A549 (cell line): ENCODE data around the gene SH3TC2. TPM values are rescaled to one million over a fixed set of nuclear protein-coding genes. Genes with fewer than 3 reads are reported as not detected.

Source experiments
- ATAC-seq, 2 experiments: fragments of 200-7000 bp in 1 of 2; fragments of >200 bp in 1 of 2; cut with Nextera tagmentation in 1 of 2; cut with Tn5 transposase in 1 of 2; 3 replicates each; pipeline versions ENCODE4 v1.8.0 to v1.9.1; 2018 to 2020; ENCODE audit warnings: mild to moderate bottlenecking in 1 of 2, moderate library complexity in 1 of 2
- CTCF ChIA-PET: fragments of 300-600 bp; sonication (Branson Sonifier 250); formaldehyde crosslinking; extraction: SDS; loops from one replicate; lab custom pipeline; 2021; ENCODE audit warnings: antibody characterized with exemption, inconsistent platforms; lab: Yijun Ruan, JAX
- POLR2A ChIA-PET: fragments of 350-600 bp; formaldehyde crosslinking; extraction: SDS; loops from one replicate; lab custom pipeline; 2021; ENCODE audit warnings: antibody characterized with exemption, inconsistent platforms; lab: Yijun Ruan, JAX
- DNase-seq, 2 experiments: peaks; one replicate each; pipeline versions ENCODE4 v3.0.0 to v3.0.0-alpha.2; 2011 to 2016; ENCODE audit warnings: low read depth in 1 of 2, low spot score in 1 of 2
- FAIRE-seq: peaks from 2 replicates; lab custom pipeline; 2011; peaks lifted over from hg19 to GRCh38; lab: Jason Lieb, UNC
- H3K27ac ChIP-seq, 2 experiments: fragments of >200 bp; sonication (Bioruptor Twin); formaldehyde crosslinking; 3 replicates each; pipeline ENCODE4 v1.5.1; 2016 to 2017
- H3K4me1 ChIP-seq: fragments of >200 bp; sonication (Bioruptor Twin); formaldehyde crosslinking; 3 replicates; pipeline ENCODE4 v1.6.1; 2016
- H3K4me2 ChIP-seq: fragments of >200 bp; sonication (Bioruptor Twin); formaldehyde crosslinking; 3 replicates; pipeline ENCODE4 v1.6.1; 2016
- H3K4me3 ChIP-seq: fragments of >200 bp; sonication (Bioruptor Twin); formaldehyde crosslinking; 3 replicates; pipeline ENCODE4 v1.5.1; 2016
- H3K9me3 ChIP-seq: fragments of >200 bp; sonication (Bioruptor Twin); formaldehyde crosslinking; 3 replicates; pipeline ENCODE4 v1.6.1; 2016
- CBX2 ChIP-seq: fragments of 200-600 bp; sonication (generic); IDR thresholded peaks from 2 replicates; pipeline ENCODE4 v1.6.1; 2016; ENCODE audit warnings: low read depth, mild to moderate bottlenecking, borderline replicate concordance
- CBX8 ChIP-seq: fragments of 200-600 bp; sonication (generic); IDR thresholded peaks from 2 replicates; pipeline ENCODE4 v1.6.1; 2016
- CEBPB ChIP-seq, 2 experiments: fragments of >200 bp in 1 of 2; sonication (Bioruptor Twin) in 1 of 2; formaldehyde crosslinking in 1 of 2; IDR thresholded peaks; 2 replicates each; pipeline ENCODE4 v1.6.1; 2012 to 2016
- CHD2 ChIP-seq: fragments of 150-350 bp; IDR thresholded peaks from 2 replicates; pipeline ENCODE4 v1.6.1; 2014; ENCODE audit warnings: low read length; ENCODE audit not compliant: partially characterized antibody
- CHD4 ChIP-seq: fragments of 200-600 bp; sonication (generic); IDR thresholded peaks from 2 replicates; pipeline ENCODE4 v1.6.1; 2016; ENCODE audit warnings: antibody characterized with exemption, mild to moderate bottlenecking, borderline replicate concordance
- CTCF ChIP-seq: fragments of >200 bp; sonication (Bioruptor Twin); formaldehyde crosslinking; IDR thresholded peaks from 3 replicates; pipeline ENCODE4 v1.5.1; 2016
- EHF ChIP-seq: fragments of 250-450 bp; sonication (Bioruptor Pico); IDR thresholded peaks from 2 replicates; pipeline ENCODE4 v1.5.0; 2020; ENCODE audit warnings: mild to moderate bottlenecking
- EHMT2 ChIP-seq: fragments of 200-600 bp; sonication (generic); IDR thresholded peaks from 2 replicates; pipeline ENCODE4 v1.6.1; 2016; ENCODE audit warnings: antibody characterized with exemption, low read depth, mild to moderate bottlenecking, moderate library complexity
- FOSB ChIP-seq: fragments of 250-450 bp; sonication (Bioruptor Pico); IDR thresholded peaks from 2 replicates; pipeline ENCODE4 v1.5.0; 2020; ENCODE audit warnings: mild to moderate bottlenecking, moderate library complexity
- FOSL2 ChIP-seq, 2 experiments: fragments of 450-650 bp in 1 of 2; fragments of >200 bp in 1 of 2; sonication (Bioruptor Twin) in 1 of 2; formaldehyde crosslinking; IDR thresholded peaks; 2 replicates each; pipeline versions ENCODE4 v1.5.0 to v1.6.1; 2016 to 2020; ENCODE audit warnings: mild to moderate bottlenecking in 1 of 2, moderate library complexity in 1 of 2
- GATA3 ChIP-seq: IDR thresholded peaks from 2 replicates; pipeline ENCODE4 v1.6.1; 2012; ENCODE audit warnings: borderline replicate concordance
- HDAC2 ChIP-seq: fragments of 200-600 bp; sonication (generic); IDR thresholded peaks from 2 replicates; pipeline ENCODE4 v1.6.1; 2016
- HEYL ChIP-seq: fragments of 250-450 bp; sonication (Bioruptor Pico); IDR thresholded peaks from 2 replicates; pipeline ENCODE4 v1.8.0; 2021; ENCODE audit warnings: mild to moderate bottlenecking, moderate library complexity
- HOXB5 ChIP-seq: fragments of 250-450 bp; sonication (Bioruptor Pico); IDR thresholded peaks from 2 replicates; pipeline ENCODE4 v1.5.0; 2020; ENCODE audit warnings: mild to moderate bottlenecking, moderate library complexity
- JUNB ChIP-seq: fragments of >200 bp; sonication (Bioruptor Twin); formaldehyde crosslinking; IDR thresholded peaks from 2 replicates; pipeline ENCODE4 v1.6.1; 2016
- KDM1A ChIP-seq: fragments of 200-600 bp; sonication (generic); IDR thresholded peaks from 2 replicates; pipeline ENCODE4 v1.6.1; 2016; ENCODE audit warnings: low read depth, mild to moderate bottlenecking
- MYC ChIP-seq: IDR thresholded peaks from 2 replicates; pipeline ENCODE4 v1.6.1; 2012; ENCODE audit warnings: mild to moderate bottlenecking, inconsistent platforms, low read length, improper control_type of control experiment, borderline replicate concordance
- NPAS2 ChIP-seq: fragments of 250-450 bp; sonication (Bioruptor Pico); IDR thresholded peaks from 2 replicates; pipeline ENCODE4 v1.8.0; 2022; ENCODE audit warnings: mild to moderate bottlenecking, moderate library complexity, borderline replicate concordance
- PHF8 ChIP-seq: fragments of 200-600 bp; sonication (generic); IDR thresholded peaks from 2 replicates; pipeline ENCODE4 v1.6.1; 2016; ENCODE audit warnings: low read depth, mild to moderate bottlenecking, antibody characterized with exemption, moderate library complexity, borderline replicate concordance
- POLR2A ChIP-seq: IDR thresholded peaks from 2 replicates; pipeline ENCODE4 v1.6.1; 2012; ENCODE audit warnings: mild to moderate bottlenecking, low read length
- POLR2AphosphoS2 ChIP-seq: conservative IDR thresholded peaks from 2 replicates; pipeline ENCODE4 v1.6.1; 2012; ENCODE audit warnings: low read length, improper control_type of control experiment, inconsistent platforms
- RAD21 ChIP-seq, 2 experiments: fragments of >200 bp in 1 of 2; sonication (Bioruptor Twin) in 1 of 2; formaldehyde crosslinking in 1 of 2; IDR thresholded peaks in 1 of 2; conservative IDR thresholded peaks in 1 of 2; 2 replicates in 1 of 2; 3 replicates in 1 of 2; pipeline ENCODE4 v1.6.1; 2012 to 2018; ENCODE audit warnings: inconsistent platforms in 1 of 2
- RARB ChIP-seq: fragments of 250-450 bp; sonication (Bioruptor Pico); IDR thresholded peaks from 2 replicates; pipeline ENCODE4 v1.8.0; 2021; ENCODE audit warnings: mild to moderate bottlenecking, moderate library complexity
- WGBS: methylation state at CpG from one replicate; pipeline ENCODE4 v1.1.6; 2017; ENCODE audit errors: missing lambda C conversion rate; 5-methylcytosine and 5-hydroxymethylcytosine counted together
- polyA plus RNA-seq, 4 experiments: library from polyadenylated mRNA; depleted of rRNA in 3 of 4; stranded (reverse); fragments of >200 nt; fragmentation: RNase III in 1 of 4; extraction: RNeasy Plus Mini Kit Qiagen cat#74134 plus additional on column Dnase treatment in 1 of 4; gene quantifications; 2 replicates in 3 of 4; 3 replicates in 1 of 4; pipeline ENCODE4 v1.2.3, GENCODE V29; 2011 to 2017
- TF ChIP-seq, protein P1 (sequence below): IDR thresholded peaks from 2 replicates; pipeline ENCODE4 v1.6.1; 2012; ENCODE audit warnings: low read depth, borderline replicate concordance
- TF ChIP-seq, protein P2 (sequence below): fragments of 150-350 bp; IDR thresholded peaks from 2 replicates; pipeline ENCODE4 v1.6.1; 2014; ENCODE audit warnings: low read depth, mild to moderate bottlenecking, low read length
- TF ChIP-seq, protein P3 (sequence below): fragments of 250-450 bp; sonication (Bioruptor Pico); IDR thresholded peaks from 2 replicates; pipeline ENCODE4 v1.5.0; 2021; ENCODE audit warnings: mild to moderate bottlenecking, moderate library complexity, borderline replicate concordance

The SH3TC2 gene
- polyA plus RNA-seq, 2 of the 4 experiments (the other 2 are of a cell fraction): 0.06 to 0.34 TPM

GRCh38 chr5:149044453-149045088 lies 18.3 kb downstream of the SH3TC2 start:
- POLR2A ChIA-PET: no interaction called here
- Histone ChIP-seq H3K4me1 (no peaks in the 10 kb centered on the region), H3K4me2 (no peak overlapping the region), H3K4me3 (no peak overlapping the region), H3K27ac (no peak overlapping the region), H3K9me3 (no peaks in the 10 kb centered on the region)
- WGBS: 67% methylated on average over 4 of the region's 4 CpGs
- ATAC-seq (no peak), FAIRE-seq (no peak), DNase-seq (no peak)
- CTCF ChIA-PET: interaction anchor here (0.9 to 1.3 kb wide), 6 partner anchors 9 to 327 kb away, joined by 3 to 9 read pairs (median 4); no protein-coding TSS in a partner anchor
- TF ChIP-seq POLR2AphosphoS2 (no peak), EHF (CRISPR knock-in tag) (no peak), CBX2 (no peak), MYC (no peak), POLR2A (no peak), CBX8 (no peak)

- Histone ChIP-seq H3K4me2 (no peak overlapping the region), H3K4me1 (peaks cover 2% of the 10 kb centered on the region; the same call in 1 of the 3 replicates), H3K4me3 (no peak overlapping the region), H3K27ac (no peak overlapping the region), H3K9me3 (no peaks in the 10 kb centered on the region)
- no peak for TF ChIP-seq CTCF
- no peak for TF ChIP-seq EHMT2
- TF ChIP-seq PHF8: no peak
- no peak for TF ChIP-seq CHD4
- TF ChIP-seq, protein P1, sequence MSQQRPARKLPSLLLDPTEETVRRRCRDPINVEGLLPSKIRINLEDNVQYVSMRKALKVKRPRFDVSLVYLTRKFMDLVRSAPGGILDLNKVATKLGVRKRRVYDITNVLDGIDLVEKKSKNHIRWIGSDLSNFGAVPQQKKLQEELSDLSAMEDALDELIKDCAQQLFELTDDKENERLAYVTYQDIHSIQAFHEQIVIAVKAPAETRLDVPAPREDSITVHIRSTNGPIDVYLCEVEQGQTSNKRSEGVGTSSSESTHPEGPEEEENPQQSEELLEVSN: no peak
- FAIRE-seq: no peak
- CTCF ChIA-PET: interaction anchor here (1.0 to 2.7 kb wide), 3 partner anchors 30 to 311 kb away, joined by 3 to 14 read pairs (median 4); no protein-coding TSS in a partner anchor
- POLR2A ChIA-PET: no interaction called here
- WGBS: 84% methylated on average over 4 of the region's 4 CpGs
- no peak for DNase-seq
- ATAC-seq: no peak
Measured at GRCh38 chr5:149043641-149044040, 19.2 kb downstream of the SH3TC2 start.

- ATAC-seq: no peak
- ChIA-PET CTCF (interaction anchor here (1.3 to 2.7 kb wide), 2 partner anchors 37 to 310 kb away, joined by 4 to 14 read pairs; no protein-coding TSS in a partner anchor), POLR2A (no interaction called here)
- H3K4me1 ChIP-seq: peaks cover 7% of the 10 kb centered on the region; the same call in 1 of the 3 replicates
- H3K9me3 ChIP-seq: no peaks in the 10 kb centered on the region
- TF ChIP-seq EHMT2: no peak
- TF ChIP-seq CHD2: no peak
- no peak for TF ChIP-seq HEYL (CRISPR knock-in tag)
- TF ChIP-seq MYC: no peak
- TF ChIP-seq FOSB (CRISPR knock-in tag): no peak
- TF ChIP-seq GATA3: no peak
- TF ChIP-seq, protein P2, sequence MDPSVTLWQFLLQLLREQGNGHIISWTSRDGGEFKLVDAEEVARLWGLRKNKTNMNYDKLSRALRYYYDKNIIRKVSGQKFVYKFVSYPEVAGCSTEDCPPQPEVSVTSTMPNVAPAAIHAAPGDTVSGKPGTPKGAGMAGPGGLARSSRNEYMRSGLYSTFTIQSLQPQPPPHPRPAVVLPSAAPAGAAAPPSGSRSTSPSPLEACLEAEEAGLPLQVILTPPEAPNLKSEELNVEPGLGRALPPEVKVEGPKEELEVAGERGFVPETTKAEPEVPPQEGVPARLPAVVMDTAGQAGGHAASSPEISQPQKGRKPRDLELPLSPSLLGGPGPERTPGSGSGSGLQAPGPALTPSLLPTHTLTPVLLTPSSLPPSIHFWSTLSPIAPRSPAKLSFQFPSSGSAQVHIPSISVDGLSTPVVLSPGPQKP: no peak
- TF ChIP-seq, protein P1: no peak
- TF ChIP-seq HOXB5 (CRISPR knock-in tag): no peak
- TF ChIP-seq, protein P3, sequence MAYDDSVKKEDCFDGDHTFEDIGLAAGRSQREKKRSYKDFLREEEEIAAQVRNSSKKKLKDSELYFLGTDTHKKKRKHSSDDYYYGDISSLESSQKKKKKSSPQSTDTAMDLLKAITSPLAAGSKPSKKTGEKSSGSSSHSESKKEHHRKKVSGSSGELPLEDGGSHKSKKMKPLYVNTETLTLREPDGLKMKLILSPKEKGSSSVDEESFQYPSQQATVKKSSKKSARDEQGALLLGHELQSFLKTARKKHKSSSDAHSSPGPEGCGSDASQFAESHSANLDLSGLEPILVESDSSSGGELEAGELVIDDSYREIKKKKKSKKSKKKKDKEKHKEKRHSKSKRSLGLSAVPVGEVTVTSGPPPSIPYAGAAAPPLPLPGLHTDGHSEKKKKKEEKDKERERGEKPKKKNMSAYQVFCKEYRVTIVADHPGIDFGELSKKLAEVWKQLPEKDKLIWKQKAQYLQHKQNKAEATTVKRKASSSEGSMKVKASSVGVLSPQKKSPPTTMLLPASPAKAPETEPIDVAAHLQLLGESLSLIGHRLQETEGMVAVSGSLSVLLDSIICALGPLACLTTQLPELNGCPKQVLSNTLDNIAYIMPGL (CRISPR knock-in tag): no peak
- no peak for TF ChIP-seq NPAS2 (CRISPR knock-in tag)
- TF ChIP-seq KDM1A: no peak
- no peak for TF ChIP-seq PHF8
- TF ChIP-seq JUNB: no peak
- TF ChIP-seq FOSL2 (IDR thresholded peaks at IDR 0.05): no peak
- no peak for TF ChIP-seq FOSL2 (CRISPR knock-in tag; IDR thresholded peaks at IDR 0.05)
- no peak for TF ChIP-seq CEBPB (IDR thresholded peaks at IDR 0.05)
- no peak for TF ChIP-seq HDAC2
- no peak for TF ChIP-seq RARB (CRISPR knock-in tag)
- no peak for TF ChIP-seq RAD21 (conservative IDR thresholded peaks at IDR 0.05 in 1 of 2, IDR thresholded peaks at IDR 0.05 in 1 of 2)
- WGBS: 23% methylated on average over 1 of the region's 1 CpG
- H3K27ac ChIP-seq: no peak overlapping the region
- no peak overlapping the region for H3K4me3 ChIP-seq
- FAIRE-seq: no peak
- no peak overlapping the region for H3K4me2 ChIP-seq
- no peak for DNase-seq
Measured at GRCh38 chr5:149042865-149043264, 20.0 kb downstream of the SH3TC2 start.
